ENCODE measurements around the gene NR6A1.
A peak's percentile ranks its signal among the peaks of the same experiment; 100 is the strongest.

The NR6A1 gene

GRCh38 chr9:124514125-124514524, 257.0 kb downstream of the NR6A1 start:
- no peak overlapping the region for H3K4me3 ChIP-seq (ENCODE audit: low read length)
- TF ChIP-seq CTCF (conservative IDR thresholded peaks at IDR 0.05; ENCODE audit: low read length): no peak
- no peak for DNase-seq (ENCODE audit: low read depth)

GRCh38 chr9:124513376-124513994, 257.6 kb downstream of the NR6A1 start:
- no peak for DNase-seq (ENCODE audit: low read depth)
- no peak overlapping the region for H3K4me3 ChIP-seq (ENCODE audit: low read length)
- TF ChIP-seq CTCF (conservative IDR thresholded peaks at IDR 0.05; ENCODE audit: low read length): no peak

- DNase-seq (ENCODE audit: low read depth): no peak
- no peak overlapping the region for H3K4me3 ChIP-seq (ENCODE audit: low read length)
- TF ChIP-seq CTCF (conservative IDR thresholded peaks at IDR 0.05; ENCODE audit: low read length): no peak
Measured at GRCh38 chr9:124512806-124513204, 258.3 kb downstream of the NR6A1 start.

- no peak for TF ChIP-seq CTCF (conservative IDR thresholded peaks at IDR 0.05; ENCODE audit: low read length)
- no peak for DNase-seq (ENCODE audit: low read depth)
- H3K4me3 ChIP-seq (ENCODE audit: low read length): no peak overlapping the region
Measured at GRCh38 chr9:124511891-124512805, 259.0 kb downstream of the NR6A1 start.

- DNase-seq (ENCODE audit: low read depth): no peak
- no peak overlapping the region for H3K4me3 ChIP-seq (ENCODE audit: low read length)
- no peak for TF ChIP-seq CTCF (conservative IDR thresholded peaks at IDR 0.05; ENCODE audit: low read length)
Measured at GRCh38 chr9:124511426-124511840, 259.7 kb downstream of the NR6A1 start.

- no peak overlapping the region for H3K4me3 ChIP-seq (ENCODE audit: low read length)
- TF ChIP-seq CTCF (conservative IDR thresholded peaks at IDR 0.05; ENCODE audit: low read length): no peak
Measured at GRCh38 chr9:124510650-124511425, 260.3 kb downstream of the NR6A1 start.

More at GRCh38 chr9:124510650-124511425, 260.3 kb downstream of the NR6A1 start:
- DNase-seq (ENCODE audit: low read depth): peak; percentile 13

Data from AG10803 (cell line).